Measurements from ENCODE around the gene GPR27.

GRCh38 chr3:71805199-71805598 is 51.5 kb downstream of the GPR27 start:
- TF ChIP-seq CTCF (tag by site-specific recombination; IDR thresholded peaks at IDR 0.05): no peak
- no peak for TF ChIP-seq ZNF274 (IDR thresholded peaks at IDR 0.05; ENCODE audit: low read length)
- no peak for TF ChIP-seq ZNF274 (tag by site-specific recombination; IDR thresholded peaks at IDR 0.05; ENCODE audit: borderline replicate concordance)
- TF ChIP-seq ZNF121 (tag by site-specific recombination; IDR thresholded peaks at IDR 0.05): no peak
- no peak for TF ChIP-seq ZNF391 (tag by site-specific recombination; IDR thresholded peaks at IDR 0.05; ENCODE audit: borderline replicate concordance, low read depth)
- no peak for TF ChIP-seq ELK4 (IDR thresholded peaks at IDR 0.05; ENCODE audit: borderline replicate concordance, low read depth, low read length)
- TF ChIP-seq ZNF292 (tag by site-specific recombination; IDR thresholded peaks at IDR 0.05; ENCODE audit: borderline replicate concordance, low read depth): no peak
- TF ChIP-seq ZBTB49 (tag by site-specific recombination; IDR thresholded peaks at IDR 0.05; ENCODE audit: low read depth): no peak

All from HEK293 (cell line).